Esophagus muscularis mucosa (tissue), 4 donors: Measurements from ENCODE around the gene ABCF2. TPM values are rescaled to one million over a fixed set of nuclear protein-coding genes. Genes with fewer than 3 reads are reported as not detected.

Experiments
- DNase-seq: peaks from one replicate; pipeline ENCODE4 v3.0.0-alpha.2; 2017; ENCODE audit errors: extremely low spot score
- H3K27ac ChIP-seq, 4 donors: fragments of 200-600 bp; sonication (generic); replicated peaks in 1 of 4; 1 replicate in 3 of 4; 2 replicates in 1 of 4; pipeline ENCODE4 v1.5.1; 2016 to 2019; ENCODE audit warnings: mild to moderate bottlenecking in 1 of 4
- H3K27me3 ChIP-seq, 4 donors: fragments of 200-600 bp; sonication (generic); one replicate each; pipeline versions ENCODE4 v1.5.1 to v1.6.0; 2016 to 2019
- H3K36me3 ChIP-seq, 4 donors: fragments of 200-600 bp; sonication (generic); one replicate each; pipeline ENCODE4 v1.5.1; 2016 to 2019
- H3K4me1 ChIP-seq, 4 donors: fragments of 200-600 bp; sonication (generic); one replicate each; pipeline ENCODE4 v1.5.1; 2016 to 2019
- H3K4me3 ChIP-seq, 4 donors: fragments of 200-600 bp; sonication (generic); 1 replicate in 2 of 4; 2 replicates in 2 of 4; pipeline ENCODE4 v1.5.1; 2016 to 2019; ENCODE audit warnings: mild to moderate bottlenecking in 4 of 4, moderate library complexity in 1 of 4
- H3K9me3 ChIP-seq, 4 donors: fragments of 200-600 bp; sonication (generic); 1 replicate in 3 of 4; 2 replicates in 1 of 4; pipeline ENCODE4 v1.5.1; 2016 to 2019
- EP300 ChIP-seq: sonication (generic); formaldehyde crosslinking; IDR thresholded peaks from one replicate; pipeline ENCODE4 v1.6.1; 2017; ENCODE audit warnings: antibody characterized with exemption
- POLR2A ChIP-seq: fragments of 450-650 bp; IDR thresholded peaks from one replicate; pipeline ENCODE4 v1.6.1; 2017; ENCODE audit warnings: antibody characterized with exemption, moderate library complexity, mild to moderate bottlenecking, low read depth
- POLR2AphosphoS5 ChIP-seq, 2 donors: sonication (generic); formaldehyde crosslinking; IDR thresholded peaks; one replicate each; pipeline ENCODE4 v1.6.1; 2017; ENCODE audit warnings: antibody characterized with exemption in 2 of 2
- WGBS: methylation state at CpG from one replicate; pipeline ENCODE4 v1.1.5; 2018; 5-methylcytosine and 5-hydroxymethylcytosine counted together
- intact Hi-C: fragments of 100-400 bp; cut with DNase I; formaldehyde crosslinking; loops from one replicate; pipeline ENCODE4 v1.15.1; 2023
- total RNA-seq, 4 donors: library from RNA; depleted of rRNA; stranded (reverse); fragments of >200 nt; gene quantifications; one replicate each; pipeline versions ENCODE4 v1.1.0 to v1.2.1, GENCODE V29; 2016
- TF ChIP-seq, protein P1 (sequence below), 3 experiments: fragments of 200-600 bp in 2 of 3; fragments of 450-650 bp in 1 of 3; sonication (generic) in 2 of 3; IDR thresholded peaks; one replicate each; pipeline ENCODE4 v1.5.1; 2017 to 2019; ENCODE audit warnings: antibody characterized with exemption in 3 of 3, mild to moderate bottlenecking in 2 of 3, moderate library complexity in 1 of 3

Gene ABCF2
- total RNA-seq, 4 donors from 2014 or later: 33.8 to 53.2 (median 39.0) TPM

- Histone ChIP-seq H3K27me3 (peaks cover 0 to 42% (median 2%) of the 10 kb centered on the region in 4 donors), H3K4me1 (peaks cover 0 to 11% (median 10%) of the 10 kb centered on the region in 4 donors), H3K9me3 (no peaks in the 10 kb centered on the region), H3K27ac (no peak overlapping the region), H3K4me3 (no peak overlapping the region), H3K36me3 (no peaks in the 10 kb centered on the region)
- 92% methylated on average over 9 of the region's 9 CpGs for WGBS
- DNase-seq: no peak
- no peak for TF ChIP-seq EP300
- no peak for TF ChIP-seq POLR2AphosphoS5 (IDR thresholded peaks at IDR 0.05)
- TF ChIP-seq POLR2A: no peak
- TF ChIP-seq, protein P1, sequence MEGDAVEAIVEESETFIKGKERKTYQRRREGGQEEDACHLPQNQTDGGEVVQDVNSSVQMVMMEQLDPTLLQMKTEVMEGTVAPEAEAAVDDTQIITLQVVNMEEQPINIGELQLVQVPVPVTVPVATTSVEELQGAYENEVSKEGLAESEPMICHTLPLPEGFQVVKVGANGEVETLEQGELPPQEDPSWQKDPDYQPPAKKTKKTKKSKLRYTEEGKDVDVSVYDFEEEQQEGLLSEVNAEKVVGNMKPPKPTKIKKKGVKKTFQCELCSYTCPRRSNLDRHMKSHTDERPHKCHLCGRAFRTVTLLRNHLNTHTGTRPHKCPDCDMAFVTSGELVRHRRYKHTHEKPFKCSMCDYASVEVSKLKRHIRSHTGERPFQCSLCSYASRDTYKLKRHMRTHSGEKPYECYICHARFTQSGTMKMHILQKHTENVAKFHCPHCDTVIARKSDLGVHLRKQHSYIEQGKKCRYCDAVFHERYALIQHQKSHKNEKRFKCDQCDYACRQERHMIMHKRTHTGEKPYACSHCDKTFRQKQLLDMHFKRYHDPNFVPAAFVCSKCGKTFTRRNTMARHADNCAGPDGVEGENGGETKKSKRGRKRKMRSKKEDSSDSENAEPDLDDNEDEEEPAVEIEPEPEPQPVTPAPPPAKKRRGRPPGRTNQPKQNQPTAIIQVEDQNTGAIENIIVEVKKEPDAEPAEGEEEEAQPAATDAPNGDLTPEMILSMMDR (IDR thresholded peaks at IDR 0.05): no peak
- intact Hi-C loops: no loop called here
These were observed 24.2 kb downstream of the ABCF2 start for GRCh38 chr7:151202836-151203235.

DNA sequence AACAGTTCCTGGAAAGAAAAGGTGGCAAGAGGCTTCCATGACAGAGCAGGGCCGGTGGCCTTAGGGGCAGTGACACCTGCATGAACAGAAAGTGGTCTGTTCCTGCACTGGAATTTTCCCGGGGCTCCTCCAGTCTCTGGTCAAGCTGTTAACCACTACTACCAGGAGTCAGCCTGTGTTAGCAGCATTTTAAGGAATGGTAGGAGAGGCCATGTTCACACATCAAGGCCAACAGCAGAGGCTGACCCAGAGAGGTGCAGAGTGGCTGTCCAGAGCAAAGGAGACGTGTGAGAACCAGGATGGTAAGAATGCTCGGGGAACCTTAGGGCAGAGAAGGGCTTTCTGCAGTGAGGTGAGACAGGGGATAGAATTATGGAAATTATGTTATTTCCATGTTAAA, 25.3 kb downstream of the ABCF2 start:
- H3K36me3 ChIP-seq: no peaks in the 10 kb centered on the region
- WGBS: 86% methylated on average over 4 of the region's 4 CpGs
- intact Hi-C loops: no loop called here

DNA sequence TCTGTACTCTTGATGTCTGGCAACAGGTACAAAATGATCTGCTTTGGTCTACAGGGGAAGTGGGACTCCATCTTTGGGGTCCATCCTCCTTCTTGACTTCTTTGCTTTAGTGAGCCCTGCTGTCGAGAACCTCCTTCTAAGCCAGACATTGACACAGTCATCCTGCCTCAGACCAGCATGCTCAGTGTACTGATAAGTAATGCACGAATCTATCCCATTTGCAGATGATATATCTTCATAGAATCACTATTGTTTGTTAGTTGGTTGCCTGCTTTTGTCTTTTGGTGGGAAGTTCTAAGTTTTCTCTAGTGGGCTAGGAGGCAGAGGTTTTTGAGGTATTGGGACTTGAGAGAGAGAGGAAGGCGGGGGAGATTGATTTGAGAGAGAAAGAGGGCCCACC, 25.7 kb downstream of the ABCF2 start:
- TF ChIP-seq EP300 (no peak), POLR2A (no peak), POLR2AphosphoS5 (IDR thresholded peaks at IDR 0.05) (no peak)
- TF ChIP-seq, protein P1 (IDR thresholded peaks at IDR 0.05): no peak
- H3K27ac ChIP-seq: no peak overlapping the region
- peaks cover 0 to 11% (median 10%) of the 10 kb centered on the region in 4 donors for H3K4me1 ChIP-seq
- no peaks in the 10 kb centered on the region for H3K9me3 ChIP-seq
- intact Hi-C loops: no loop called here
- H3K27me3 ChIP-seq: peaks cover 0 to 42% (median 2%) of the 10 kb centered on the region in 4 donors
- WGBS: 88% methylated on average over 3 of the region's 3 CpGs
- no peak for DNase-seq
- H3K4me3 ChIP-seq: no peak overlapping the region
- no peaks in the 10 kb centered on the region for H3K36me3 ChIP-seq

More for the DNA sequence above, 25.3 kb downstream of the ABCF2 start:
- H3K27me3 ChIP-seq: peaks cover 0 to 38% (median 2%) of the 10 kb centered on the region in 4 donors
- no peak for DNase-seq
- H3K4me3 ChIP-seq: no peak overlapping the region
- H3K9me3 ChIP-seq: no peaks in the 10 kb centered on the region
- H3K4me1 ChIP-seq: peaks cover 0 to 11% (median 10%) of the 10 kb centered on the region in 4 donors
- no peak overlapping the region for H3K27ac ChIP-seq
- TF ChIP-seq POLR2A (no peak), POLR2AphosphoS5 (IDR thresholded peaks at IDR 0.05) (no peak), EP300 (no peak)
- TF ChIP-seq, protein P1 (IDR thresholded peaks at IDR 0.05): no peak

DNA sequence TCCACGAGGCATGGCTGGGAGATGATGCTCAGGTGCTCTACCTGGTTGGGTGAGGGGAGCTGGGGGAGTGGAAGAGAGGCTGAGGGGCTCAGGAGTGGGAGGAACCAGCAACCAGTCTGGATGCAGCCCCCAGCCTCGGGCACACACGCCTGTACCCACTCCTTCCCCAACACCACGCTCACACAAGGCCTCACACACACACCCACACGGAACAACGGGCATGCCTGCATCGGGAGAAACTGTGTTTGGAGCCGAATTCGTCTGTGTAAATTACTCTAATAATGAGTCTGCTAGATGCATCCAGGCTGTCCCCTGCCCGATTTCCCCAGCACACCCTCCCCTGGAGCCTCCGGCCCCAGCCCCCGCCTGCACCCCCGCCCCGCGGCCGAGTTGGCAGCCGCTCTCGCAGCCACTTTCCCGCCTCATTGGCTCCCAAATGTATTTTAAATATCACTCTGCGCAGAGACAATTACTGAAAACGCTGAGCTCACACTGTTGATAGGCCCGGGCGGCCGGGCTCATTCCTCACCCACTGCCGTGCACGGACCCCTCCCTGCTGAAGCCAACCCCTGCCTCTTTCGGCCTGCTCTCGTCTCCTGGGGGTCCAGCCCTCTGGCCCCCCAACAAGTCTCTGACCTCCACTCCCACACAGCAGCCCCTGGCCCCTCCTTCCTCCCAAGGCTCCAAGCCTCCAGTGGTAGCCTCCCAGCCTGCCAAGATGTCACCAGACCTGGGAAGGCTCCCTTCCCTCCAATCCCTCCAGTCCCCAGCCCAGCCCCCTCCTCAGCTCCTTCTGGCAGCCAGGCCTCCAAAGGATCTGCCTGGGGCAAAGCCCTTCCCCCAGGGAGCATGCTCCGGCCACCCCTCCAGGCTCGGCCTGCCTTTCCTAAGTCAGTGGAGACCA, 27.8 kb downstream of the ABCF2 start:
- TF ChIP-seq, protein P1 (IDR thresholded peaks at IDR 0.05): no peak
- TF ChIP-seq POLR2AphosphoS5 (IDR thresholded peaks at IDR 0.05): no peak
- TF ChIP-seq POLR2A: no peak
- no peak for TF ChIP-seq EP300
- peaks cover 0 to 31% (median 0%) of the 10 kb centered on the region in 4 donors for H3K27me3 ChIP-seq
- H3K4me3 ChIP-seq: peak overlapping the region in 1 of 4 donors; percentile 14
- H3K9me3 ChIP-seq: no peaks in the 10 kb centered on the region
- H3K36me3 ChIP-seq: no peaks in the 10 kb centered on the region
- H3K4me1 ChIP-seq: peaks cover 0 to 11% (median 10%) of the 10 kb centered on the region in 4 donors
- no peak overlapping the region for H3K27ac ChIP-seq
- 53% methylated on average over 28 of the region's 30 CpGs for WGBS
- intact Hi-C loops: no loop called here
- no peak for DNase-seq
